HepG2 (cell line): ENCODE data around the gene KIRREL3. TPM values are rescaled to one million over a fixed set of nuclear protein-coding genes. Genes with fewer than 3 reads are reported as not detected.

Source experiments
- ATAC-seq: fragments of 200-7000 bp; cut with Tn5 transposase; 3 replicates; pipeline ENCODE4 v1.9.1; 2020; ENCODE audit warnings: mild to moderate bottlenecking, moderate library complexity
- BruUV-seq: library from RNA; stranded (reverse); fragments of 400-500 nt; replicated peaks from 2 replicates; lab custom pipeline; 2021; lab: Mats Ljungman, UMichigan
- CTCF ChIA-PET: fragments of 300-600 bp; formaldehyde crosslinking; extraction: SDS; loops from one replicate; lab custom pipeline; 2021; ENCODE audit warnings: low total read pairs, inconsistent platforms, low intra/inter-chr PET ratio; lab: Yijun Ruan, JAX
- POLR2A ChIA-PET: fragments of 350-600 bp; sonication (Branson Sonifier 250); formaldehyde crosslinking; loops from one replicate; lab custom pipeline; 2020; ENCODE audit warnings: antibody characterized with exemption, inconsistent platforms; lab: Yijun Ruan, JAX
- DNase-seq: peaks from one replicate; pipeline ENCODE4 v3.0.0-alpha.2; 2015; ENCODE audit warnings: low spot score
- FAIRE-seq: peaks from 3 replicates; lab custom pipeline; 2011; peaks lifted over from hg19 to GRCh38; lab: Jason Lieb, UNC
- H2AFZ ChIP-seq: one replicate; pipeline ENCODE4 v1.6.1; 2011; ENCODE audit warnings: low read length, inconsistent platforms
- H3K27ac ChIP-seq: fragments of 300-600 bp; 3 replicates; pipeline ENCODE4 v1.8.0; 2011; ENCODE audit warnings: mixed run types, mild to moderate bottlenecking, mixed read lengths, low read length, inconsistent platforms; ENCODE audit not compliant: insufficient read depth; ENCODE audit errors: extremely low read length
- H3K27me3 ChIP-seq, 2 experiments: fragments of 200-600 bp in 1 of 2; 2 replicates in 1 of 2; 3 replicates in 1 of 2; pipeline versions ENCODE4 v1.6.0 to v1.8.0; 2011; ENCODE audit warnings: low read length in 2 of 2, mild to moderate bottlenecking in 2 of 2, moderate library complexity in 2 of 2, inconsistent platforms in 1 of 2; ENCODE audit not compliant: insufficient read depth in 2 of 2, control insufficient read depth in 1 of 2
- H3K36me3 ChIP-seq, 2 experiments: fragments of 200-600 bp in 1 of 2; replicated peaks in 1 of 2; 2 replicates in 1 of 2; 3 replicates in 1 of 2; pipeline versions ENCODE4 v1.5.1 to v1.8.0; 2011; ENCODE audit warnings: low read length in 2 of 2, inconsistent platforms in 1 of 2; ENCODE audit not compliant: insufficient read depth in 2 of 2, control insufficient read depth in 1 of 2
- H3K4me1 ChIP-seq: 2 replicates; pipeline ENCODE4 v1.5.1; 2012; ENCODE audit warnings: low read length, inconsistent platforms; ENCODE audit not compliant: insufficient read depth
- H3K4me2 ChIP-seq: 2 replicates; pipeline ENCODE4 v1.6.0; 2011; ENCODE audit warnings: low read depth, low read length, inconsistent platforms
- H3K4me3 ChIP-seq, 3 experiments: fragments of 200-600 bp in 1 of 3; sonication (generic), shearing (Covaris generic) in 1 of 3; replicated peaks in 1 of 3; 2 replicates each; pipeline ENCODE4 v1.5.1; 2011 to 2016; ENCODE audit warnings: low read length in 3 of 3, inconsistent platforms in 2 of 3, low read depth in 2 of 3, mild to moderate bottlenecking in 2 of 3, control low read depth in 1 of 3, mixed read lengths in 1 of 3; ENCODE audit not compliant: insufficient read depth in 1 of 3
- H3K79me2 ChIP-seq: one replicate; pipeline ENCODE4 v1.6.1; 2011; ENCODE audit warnings: low read length, inconsistent platforms; ENCODE audit not compliant: insufficient read depth
- H3K9ac ChIP-seq: 2 replicates; pipeline ENCODE4 v1.6.0; 2011; ENCODE audit warnings: mild to moderate bottlenecking, low read depth, low read length, inconsistent platforms; ENCODE audit not compliant: insufficient read depth
- H3K9me3 ChIP-seq: 2 replicates; pipeline ENCODE4 v1.5.1; 2012; ENCODE audit warnings: mild to moderate bottlenecking, low read length
- H4K20me1 ChIP-seq: 2 replicates; pipeline ENCODE4 v1.6.0; 2011; ENCODE audit warnings: inconsistent platforms, mild to moderate bottlenecking, low read length, moderate library complexity; ENCODE audit not compliant: insufficient read depth
- HMGA1 ChIP-seq: sonication (generic); formaldehyde crosslinking; conservative IDR thresholded peaks from 2 replicates; pipeline ENCODE4 v1.4.0; 2020; ENCODE audit warnings: missing genetic modification reagents
- RXRB ChIP-seq: IDR thresholded peaks from 2 replicates; pipeline ENCODE4 v1.6.1; 2016; ENCODE audit warnings: borderline replicate concordance, missing genetic modification reagents, missing compliant biosample characterization
- ZFX ChIP-seq: sonication (generic); formaldehyde crosslinking; IDR thresholded peaks from 2 replicates; pipeline ENCODE4 v1.4.0; 2020; ENCODE audit warnings: mild to moderate bottlenecking, low read depth, missing genetic modification reagents, moderate library complexity
- ZNF660 ChIP-seq: sonication (generic); formaldehyde crosslinking; IDR thresholded peaks from 2 replicates; pipeline ENCODE4 v1.5.1; 2020; ENCODE audit warnings: mild to moderate bottlenecking, low read depth, missing genetic modification reagents, borderline replicate concordance
- WGBS: methylation state at CpG from one replicate; pipeline ENCODE4 v1.1.6; 2017; ENCODE audit warnings: low lambda C conversion rate; 5-methylcytosine and 5-hydroxymethylcytosine counted together
- in situ Hi-C: cut with HindIII; loops from 2 replicates; pipeline ENCODE4 v1.10.0; 2017; ENCODE audit warnings: low pct_unique_long_range_greater_than_20kb; ENCODE audit not compliant: extremely low pct_ligation_motif_present
- intact Hi-C: fragments of 100-400 bp; cut with micrococcal nuclease; formaldehyde crosslinking; loops from one replicate; pipeline ENCODE4 v1.10.0; 2022; ENCODE audit not compliant: unreplicated experiment
- polyA plus RNA-seq, 8 experiments: library from polyadenylated mRNA; depleted of rRNA in 3 of 8; stranded (reverse) in 7 of 8; unstranded in 1 of 8; fragments of >200 nt; fragmentation: Illumina TruSeq in 4 of 8; extraction: Trizol in 4 of 8; gene quantifications; 2 replicates each; pipeline versions ENCODE4 v1.2.1 to v1.2.3, GENCODE V29; 2011 to 2016; ENCODE audit warnings: low read depth in 4 of 8, missing spikeins in 1 of 8, mixed read lengths in 1 of 8; ENCODE audit not compliant: insufficient read depth in 1 of 8
- total RNA-seq, 5 experiments: library from RNA; depleted of rRNA; stranded (reverse); fragments of >200 nt; fragmentation: Illumina TruSeq; extraction: Trizol; gene quantifications; 2 replicates each; pipeline ENCODE4 v1.2.3, GENCODE V29; 2016; ENCODE audit warnings: low read depth in 1 of 5
- TF ChIP-seq, protein P1 (sequence below): sonication (generic); formaldehyde crosslinking; IDR thresholded peaks from 2 replicates; pipeline ENCODE4 v1.5.1; 2020; ENCODE audit warnings: mild to moderate bottlenecking, missing genetic modification reagents

The KIRREL3 gene
- total and polyA plus RNA-seq, 2 of the 13 experiments (the other 11 are each of a cell fraction or from before 2014, with no cell fraction given) = not detected

DNA sequence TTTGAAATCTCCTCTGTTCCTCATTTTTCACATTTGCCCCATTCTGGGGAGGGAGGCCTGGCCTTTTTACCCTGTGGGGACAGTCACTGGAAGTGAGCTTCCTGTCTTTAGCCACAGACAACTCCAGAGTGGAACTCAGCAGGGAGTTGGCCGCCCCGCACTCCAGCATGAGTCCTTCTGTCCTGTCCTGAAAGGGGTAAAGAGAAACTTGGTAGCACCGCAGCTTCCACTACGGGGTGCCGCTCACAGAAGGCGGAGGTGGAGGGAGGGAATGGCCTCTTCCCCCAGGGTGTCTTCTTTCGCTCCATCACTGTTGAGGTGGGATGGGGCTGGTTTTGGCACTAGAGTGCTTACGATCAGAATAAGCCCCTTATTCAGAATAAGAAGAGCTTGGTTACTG is 512.9 kb downstream of the KIRREL3 start:
- in situ Hi-C loops (no loop called here), intact Hi-C loops (no loop called here)
- Histone ChIP-seq H2AFZ (no peak overlapping the region), H4K20me1 (no peaks in the 10 kb centered on the region), H3K9me3 (no peaks in the 10 kb centered on the region), H3K27ac (no peak overlapping the region), H3K4me1 (no peaks in the 10 kb centered on the region), H3K4me2 (no peak overlapping the region), H3K36me3 (no peaks in the 10 kb centered on the region), H3K4me3 (no peak overlapping the region), H3K79me2 (no peaks in the 10 kb centered on the region), H3K27me3 (peaks cover 10 to 69% of the 10 kb centered on the region in 2 experiments; a peak in 4 of 5 replicates), H3K9ac (no peak overlapping the region)
- ATAC-seq (no peak), FAIRE-seq (no peak), DNase-seq (no peak)
- CTCF ChIA-PET = no interaction called here
- no TSS peak for BruUV-seq
- WGBS = 52% methylated on average over 8 of the region's 8 CpGs
- TF ChIP-seq ZFX (CRISPR knock-in tag) = no peak
- no peak for TF ChIP-seq RXRB (CRISPR knock-in tag)
- TF ChIP-seq HMGA1 (CRISPR knock-in tag) = no peak
- TF ChIP-seq, protein P1, sequence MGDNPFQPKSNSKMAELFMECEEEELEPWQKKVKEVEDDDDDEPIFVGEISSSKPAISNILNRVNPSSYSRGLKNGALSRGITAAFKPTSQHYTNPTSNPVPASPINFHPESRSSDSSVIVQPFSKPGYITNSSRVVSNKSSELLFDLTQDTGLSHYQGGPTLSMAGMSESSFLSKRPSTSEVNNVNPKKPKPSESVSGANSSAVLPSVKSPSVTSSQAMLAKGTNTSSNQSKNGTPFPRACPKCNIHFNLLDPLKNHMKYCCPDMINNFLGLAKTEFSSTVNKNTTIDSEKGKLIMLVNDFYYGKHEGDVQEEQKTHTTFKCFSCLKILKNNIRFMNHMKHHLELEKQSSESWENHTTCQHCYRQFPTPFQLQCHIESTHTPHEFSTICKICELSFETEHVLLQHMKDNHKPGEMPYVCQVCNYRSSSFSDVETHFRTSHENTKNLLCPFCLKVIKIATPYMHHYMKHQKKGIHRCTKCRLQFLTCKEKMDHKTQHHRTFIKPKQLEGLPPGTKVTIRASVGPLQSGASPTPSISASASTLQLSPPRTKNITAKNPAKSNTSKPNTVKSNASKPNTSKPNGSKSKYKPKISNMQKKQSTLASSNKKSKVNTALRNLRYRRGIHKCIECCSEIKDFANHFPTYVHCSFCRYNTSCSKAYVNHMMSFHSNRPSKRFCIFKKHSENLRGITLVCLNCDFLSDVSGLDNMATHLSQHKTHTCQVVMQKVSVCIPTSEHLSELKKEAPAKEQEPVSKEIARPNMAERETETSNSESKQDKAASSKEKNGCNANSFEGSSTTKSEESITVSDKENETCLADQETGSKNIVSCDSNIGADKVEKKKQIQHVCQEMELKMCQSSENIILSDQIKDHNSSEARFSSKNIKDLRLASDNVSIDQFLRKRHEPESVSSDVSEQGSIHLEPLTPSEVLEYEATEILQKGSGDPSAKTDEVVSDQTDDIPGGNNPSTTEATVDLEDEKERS (CRISPR knock-in tag) = no peak
- no peak for TF ChIP-seq ZNF660 (CRISPR knock-in tag)
- POLR2A ChIA-PET = no interaction called here
